Measurements from ENCODE around the gene EXTL1.

EXTL1 gene

GRCh38 chr1:25991937-25992688 is 29.5 kb upstream of the EXTL1 start:
- Histone ChIP-seq H3K4me2 (ENCODE audit: low read length) (no peak overlapping the region), H3K4me1 (ENCODE audit: insufficient read depth, low read length, severe bottlenecking) (peaks cover 27% of the 10 kb centered on the region), H3K9me2 (ENCODE audit: low read depth, low read length) (no peaks in the 10 kb centered on the region), H3F3A (ENCODE audit: insufficient read depth, low read length) (no peaks in the 10 kb centered on the region), H3K9ac (ENCODE audit: low read length) (no peak overlapping the region), H3K9me3 (ENCODE audit: low read length) (no peaks in the 10 kb centered on the region), H3K27ac (ENCODE audit: low read depth, low read length, poor library complexity, severe bottlenecking) (no peak overlapping the region), H3K4me3 (ENCODE audit: low read depth, low read length, poor library complexity, severe bottlenecking) (no peak overlapping the region), H3K36me3 (ENCODE audit: insufficient read depth, low read length) (no peaks in the 10 kb centered on the region), H4K20me1 (ENCODE audit: insufficient read depth, low read length) (no peaks in the 10 kb centered on the region), H2AFZ (ENCODE audit: low read length) (no peak overlapping the region), H3K79me2 (ENCODE audit: insufficient read depth, low read length) (no peaks in the 10 kb centered on the region), H3K27me3 (ENCODE audit: insufficient read depth, low read length) (no peaks in the 10 kb centered on the region)
- no peak for TF ChIP-seq CTCF (IDR thresholded peaks at IDR 0.05; ENCODE audit: low read length)
- TF ChIP-seq EZH2 (IDR thresholded peaks at IDR 0.05; ENCODE audit: borderline replicate concordance, low read length): no peak

GRCh38 chr1:25992689-25993171 is 28.8 kb upstream of the EXTL1 start:
- no peaks in the 10 kb centered on the region for H3K9me2 ChIP-seq (ENCODE audit: low read depth, low read length)

GRCh38 chr1:25993197-25993951 is 28.2 kb upstream of the EXTL1 start:
- no peaks in the 10 kb centered on the region for H3K79me2 ChIP-seq (ENCODE audit: insufficient read depth, low read length)
- TF ChIP-seq EZH2 (IDR thresholded peaks at IDR 0.05; ENCODE audit: borderline replicate concordance, low read length) (no peak), CTCF (IDR thresholded peaks at IDR 0.05; ENCODE audit: low read length) (no peak)
- 0 out of 2 replicates have a peak overlapping the region, but pooled peaks have one; percentile 0 for H3K4me2 ChIP-seq (ENCODE audit: low read length)
- peak overlapping the region; percentile 16; the same call in 1 of the 2 replicates for H3K9ac ChIP-seq (ENCODE audit: low read length)
- peaks cover 34% of the 10 kb centered on the region for H3K4me1 ChIP-seq (ENCODE audit: insufficient read depth, low read length, severe bottlenecking)
- no peaks in the 10 kb centered on the region for H3K9me3 ChIP-seq (ENCODE audit: low read length)
- H3K27me3 ChIP-seq (ENCODE audit: insufficient read depth, low read length): no peaks in the 10 kb centered on the region
- H3K4me3 ChIP-seq (ENCODE audit: low read depth, low read length, poor library complexity, severe bottlenecking): no peak overlapping the region
- no peaks in the 10 kb centered on the region for H3F3A ChIP-seq (ENCODE audit: insufficient read depth, low read length)
- no peaks in the 10 kb centered on the region for H3K9me2 ChIP-seq (ENCODE audit: low read depth, low read length)
- H4K20me1 ChIP-seq (ENCODE audit: insufficient read depth, low read length): no peaks in the 10 kb centered on the region
- no peak overlapping the region for H2AFZ ChIP-seq (ENCODE audit: low read length)
- no peaks in the 10 kb centered on the region for H3K36me3 ChIP-seq (ENCODE audit: insufficient read depth, low read length)
- peak overlapping the region; percentile 41 for H3K27ac ChIP-seq (ENCODE audit: low read depth, low read length, poor library complexity, severe bottlenecking)

More at GRCh38 chr1:25992689-25993171, 28.8 kb upstream of the EXTL1 start:
- Histone ChIP-seq H3K27ac (ENCODE audit: low read depth, low read length, poor library complexity, severe bottlenecking) (peak overlapping the region; percentile 41), H3K27me3 (ENCODE audit: insufficient read depth, low read length) (no peaks in the 10 kb centered on the region), H3K4me3 (ENCODE audit: low read depth, low read length, poor library complexity, severe bottlenecking) (no peak overlapping the region), H3K36me3 (ENCODE audit: insufficient read depth, low read length) (no peaks in the 10 kb centered on the region), H3F3A (ENCODE audit: insufficient read depth, low read length) (no peaks in the 10 kb centered on the region), H3K79me2 (ENCODE audit: insufficient read depth, low read length) (no peaks in the 10 kb centered on the region), H3K4me2 (ENCODE audit: low read length) (no peak overlapping the region), H3K4me1 (ENCODE audit: insufficient read depth, low read length, severe bottlenecking) (peaks cover 32% of the 10 kb centered on the region), H3K9me3 (ENCODE audit: low read length) (no peaks in the 10 kb centered on the region), H4K20me1 (ENCODE audit: insufficient read depth, low read length) (no peaks in the 10 kb centered on the region), H3K9ac (ENCODE audit: low read length) (no peak overlapping the region), H2AFZ (ENCODE audit: low read length) (no peak overlapping the region)
- TF ChIP-seq EZH2 (IDR thresholded peaks at IDR 0.05; ENCODE audit: borderline replicate concordance, low read length) (no peak), CTCF (IDR thresholded peaks at IDR 0.05; ENCODE audit: low read length) (no peak)
